Thyroid gland (tissue), 4 donors: ENCODE measurements around the gene ESRRB.

ENCODE experiments used
- CTCF ChIP-seq, 6 experiments: fragments of 200-600 bp in 3 of 6; fragments of 450-650 bp in 3 of 6; sonication (generic) in 3 of 6; IDR thresholded peaks; one replicate each; pipeline ENCODE4 v1.5.1; 2016 to 2019; ENCODE audit warnings: antibody characterized with exemption in 6 of 6, mild to moderate bottlenecking in 2 of 6, inconsistent platforms in 1 of 6, moderate library complexity in 1 of 6
- POLR2A ChIP-seq, 2 donors: fragments of 450-650 bp; IDR thresholded peaks; one replicate each; pipeline ENCODE4 v1.6.1; 2017; ENCODE audit warnings: antibody characterized with exemption in 2 of 2, mild to moderate bottlenecking in 2 of 2, moderate library complexity in 1 of 2

GRCh38 chr14:76407449-76408150 lies 31.7 kb downstream of the ESRRB start:
- no peak for TF ChIP-seq CTCF (IDR thresholded peaks at IDR 0.05)
- TF ChIP-seq POLR2A (IDR thresholded peaks at IDR 0.05) = no peak
